ENCODE data around the gene PTPRG. TPM values are rescaled to one million over a fixed set of nuclear protein-coding genes. Genes with fewer than 3 reads are reported as not detected.

The PTPRG gene
- total RNA-seq, 1 experiment from 2014 or later = 32.1 TPM

GRCh38 chr3:61730056-61730455 lies 168.7 kb downstream of the PTPRG start:
- DNase-seq (ENCODE audit: low read depth, low spot score) = no peak
- Histone ChIP-seq H3K27ac (ENCODE audit: low read depth, low read length) (no peak overlapping the region), H3K9me3 (ENCODE audit: control insufficient read depth in 1 of 2, insufficient read depth in 1 of 2, low read depth in 1 of 2, low read length in 2 of 2) (no peaks in the 10 kb centered on the region), H3K27me3 (ENCODE audit: insufficient read depth, low read length) (no peaks in the 10 kb centered on the region), H3K9me2 (ENCODE audit: insufficient read depth) (no peaks in the 10 kb centered on the region), H3K4me3 (replicated peaks in 1 of 2; ENCODE audit: low read depth in 1 of 2, low read length in 2 of 2) (no peak overlapping the region), H3K79me2 (ENCODE audit: insufficient read depth, low read length) (peaks cover 7% of the 10 kb centered on the region; the same call in 1 of the 2 replicates), H3K4me1 (ENCODE audit: control insufficient read depth in 1 of 2, insufficient read depth in 2 of 2, low read length in 2 of 2) (peaks cover 5 to 12% of the 10 kb centered on the region in 2 experiments; a peak in 2 of 4 replicates), H3K36me3 (ENCODE audit: control insufficient read depth in 1 of 2, insufficient read depth in 2 of 2, low read length in 2 of 2) (no peaks in the 10 kb centered on the region), H3K4me2 (ENCODE audit: low read length) (no peak overlapping the region), H3K9ac (ENCODE audit: low read length) (no peak overlapping the region), H2AFZ (ENCODE audit: low read depth, low read length, poor library complexity, severe bottlenecking) (no peak overlapping the region), H4K20me1 (ENCODE audit: insufficient read depth) (no peaks in the 10 kb centered on the region)
- intact Hi-C loops (cut with micrococcal nuclease) = no loop called here
- no peak for ATAC-seq
- POLR2A ChIA-PET = no interaction called here
- CTCF ChIA-PET = no interaction called here
- no TSS peak for BruUV-seq (replicated peaks)
- RAD21 ChIA-PET (ENCODE audit: low non-redundant PET in 1 of 2, low total read pairs in 2 of 2, uncharacterized antibody in 2 of 2, unreplicated experiment in 2 of 2) = no interaction called here
- no peak for TF ChIP-seq TCF7L2 (IDR thresholded peaks at IDR 0.05; ENCODE audit: borderline replicate concordance, extremely low read depth, insufficient read depth, insufficient read length)
- no peak for TF ChIP-seq POLR2AphosphoS5 (IDR thresholded peaks at IDR 0.05; ENCODE audit: low read depth, low read length)
- TF ChIP-seq ZFX (IDR thresholded peaks at IDR 0.05) = no peak
- TF ChIP-seq REST (IDR thresholded peaks at IDR 0.05; ENCODE audit: low read depth) = no peak
- TF ChIP-seq ZBTB33 (IDR thresholded peaks at IDR 0.05; ENCODE audit: extremely low read depth, insufficient replicate concordance, low read length) = no peak
